HEK293 (cell line): Measurements from ENCODE around the gene BICD1.

Experiments
- CTCF ChIA-PET: fragments of 350-600 bp; formaldehyde crosslinking; extraction: SDS; loops from one replicate; lab custom pipeline; 2021; ENCODE audit warnings: antibody characterized with exemption; lab: Yijun Ruan, JAX
- POLR2A ChIA-PET: fragments of 300-600 bp; formaldehyde crosslinking; extraction: SDS; loops from one replicate; lab custom pipeline; 2020; ENCODE audit warnings: antibody characterized with exemption, inconsistent platforms; lab: Yijun Ruan, JAX
- H3K27ac ChIP-seq: fragments of 200-500 bp; sonication (Bioruptor generic); 2 replicates; pipeline ENCODE4 v1.5.1; 2014; ENCODE audit warnings: low read depth, low read length, control low read depth, inconsistent platforms; ENCODE audit errors: extremely low read depth
- H3K36me3 ChIP-seq, 2 experiments: fragments of 200-500 bp in 1 of 2; sonication (Bioruptor generic) in 1 of 2; 1 replicate in 1 of 2; 2 replicates in 1 of 2; pipeline ENCODE4 v1.5.1; 2014 to 2017; ENCODE audit warnings: inconsistent platforms in 2 of 2, low read length in 2 of 2; ENCODE audit not compliant: control insufficient read depth in 2 of 2, insufficient read depth in 1 of 2
- H3K4me1 ChIP-seq: fragments of 200-500 bp; sonication (Bioruptor generic); 2 replicates; pipeline ENCODE4 v1.5.1; 2014; ENCODE audit warnings: mild to moderate bottlenecking, low read length, inconsistent platforms; ENCODE audit not compliant: control insufficient read depth, insufficient read depth
- H3K4me3 ChIP-seq: 2 replicates; pipeline ENCODE4 v1.5.1; 2011; ENCODE audit warnings: low read depth, mild to moderate bottlenecking, control low read depth, low read length, moderate library complexity
- H3K9me3 ChIP-seq: fragments of 200-500 bp; sonication (Bioruptor generic); 2 replicates; pipeline ENCODE4 v1.5.1; 2014; ENCODE audit warnings: low read depth, low read length, inconsistent platforms; ENCODE audit not compliant: control insufficient read depth, insufficient read depth
- PBX3 ChIP-seq: sonication (generic); formaldehyde crosslinking; IDR thresholded peaks from 2 replicates; pipeline ENCODE4 v1.8.1; 2022; ENCODE audit warnings: mild to moderate bottlenecking, moderate library complexity, missing genetic modification reagents
- PRDM4 ChIP-seq: fragments of 450-650 bp; formaldehyde crosslinking; IDR thresholded peaks from 2 replicates; pipeline ENCODE4 v1.5.1; 2017; ENCODE audit warnings: missing biosample characterization, missing genetic modification characterization
- REPIN1 ChIP-seq: fragments of 450-650 bp; formaldehyde crosslinking; IDR thresholded peaks from 2 replicates; pipeline ENCODE4 v1.5.1; 2017; ENCODE audit warnings: missing biosample characterization, missing genetic modification characterization, low read depth
- TCF7L2 ChIP-seq: IDR thresholded peaks from 2 replicates; pipeline ENCODE4 v1.6.1; 2011; ENCODE audit warnings: low read depth, mild to moderate bottlenecking, inconsistent platforms, low read length, moderate library complexity, borderline replicate concordance
- YY1 ChIP-seq: fragments of 450-650 bp; formaldehyde crosslinking; IDR thresholded peaks from 2 replicates; pipeline ENCODE4 v1.5.1; 2018; ENCODE audit warnings: missing biosample characterization, missing genetic modification characterization
- ZBTB6 ChIP-seq: fragments of 450-650 bp; formaldehyde crosslinking; IDR thresholded peaks from 2 replicates; pipeline ENCODE4 v1.5.1; 2017; ENCODE audit warnings: missing biosample characterization, missing genetic modification characterization
- ZFHX2 ChIP-seq: fragments of 450-650 bp; formaldehyde crosslinking; conservative IDR thresholded peaks from 2 replicates; pipeline ENCODE4 v1.5.1; 2016; ENCODE audit warnings: missing biosample characterization, missing genetic modification characterization
- ZNF114 ChIP-seq: fragments of 450-650 bp; formaldehyde crosslinking; IDR thresholded peaks from 2 replicates; pipeline ENCODE4 v1.5.0; 2017; ENCODE audit warnings: missing biosample characterization, missing genetic modification characterization
- ZNF16 ChIP-seq: fragments of 450-650 bp; formaldehyde crosslinking; IDR thresholded peaks from 2 replicates; pipeline ENCODE4 v1.5.1; 2016; ENCODE audit warnings: low read depth, missing biosample characterization, missing genetic modification characterization
- ZNF2 ChIP-seq: fragments of 450-650 bp; formaldehyde crosslinking; IDR thresholded peaks from 2 replicates; pipeline ENCODE4 v1.5.1; 2016; ENCODE audit warnings: missing biosample characterization, missing genetic modification characterization
- ZNF239 ChIP-seq: fragments of 450-650 bp; formaldehyde crosslinking; IDR thresholded peaks from 2 replicates; pipeline ENCODE4 v1.5.1; 2016; ENCODE audit warnings: missing biosample characterization, missing genetic modification characterization
- ZNF292 ChIP-seq: fragments of 450-650 bp; formaldehyde crosslinking; IDR thresholded peaks from 2 replicates; pipeline ENCODE4 v1.5.1; 2016; ENCODE audit warnings: low read depth, missing biosample characterization, missing genetic modification characterization, borderline replicate concordance
- ZNF398 ChIP-seq: fragments of 450-650 bp; formaldehyde crosslinking; IDR thresholded peaks from 2 replicates; pipeline ENCODE4 v1.5.1; 2017; ENCODE audit warnings: missing biosample characterization, missing genetic modification characterization
- ZNF433 ChIP-seq: fragments of 450-650 bp; formaldehyde crosslinking; IDR thresholded peaks from 2 replicates; pipeline ENCODE4 v1.5.1; 2016; ENCODE audit warnings: missing biosample characterization, missing genetic modification characterization, low read depth
- ZNF488 ChIP-seq: fragments of 450-650 bp; formaldehyde crosslinking; IDR thresholded peaks from 2 replicates; pipeline ENCODE4 v1.5.1; 2016; ENCODE audit warnings: missing biosample characterization, missing genetic modification characterization
- ZNF704 ChIP-seq: fragments of 450-650 bp; formaldehyde crosslinking; IDR thresholded peaks from 2 replicates; pipeline ENCODE4 v1.5.1; 2016; ENCODE audit warnings: missing biosample characterization, missing genetic modification characterization
- ZNF785 ChIP-seq: fragments of 450-650 bp; formaldehyde crosslinking; IDR thresholded peaks from 2 replicates; pipeline ENCODE4 v1.5.1; 2016; ENCODE audit warnings: missing biosample characterization, missing genetic modification characterization
- ZNF843 ChIP-seq: fragments of 450-650 bp; formaldehyde crosslinking; IDR thresholded peaks from 2 replicates; pipeline ENCODE4 v1.5.1; 2016; ENCODE audit warnings: missing biosample characterization, missing genetic modification characterization
- ZSCAN18 ChIP-seq: fragments of 450-650 bp; formaldehyde crosslinking; IDR thresholded peaks from 2 replicates; pipeline ENCODE4 v1.5.1; 2016; ENCODE audit warnings: missing biosample characterization, missing genetic modification characterization

BICD1 gene

GRCh38 chr12:32069071-32069470 is 37.6 kb upstream of the BICD1 start:
- Histone ChIP-seq H3K4me3 (no peak overlapping the region), H3K4me1 (no peaks in the 10 kb centered on the region), H3K9me3 (no peaks in the 10 kb centered on the region), H3K27ac (no peak overlapping the region), H3K36me3 (no peaks in the 10 kb centered on the region)
- TF ChIP-seq ZNF488 (tag by site-specific recombination) (no peak), ZNF2 (tag by site-specific recombination) (no peak), REPIN1 (tag by site-specific recombination) (no peak), ZNF292 (tag by site-specific recombination) (no peak), ZNF398 (no peak), ZNF16 (no peak), PRDM4 (tag by site-specific recombination) (no peak), TCF7L2 (no peak)
- POLR2A ChIA-PET, result interaction anchor here (0.7 kb wide), 2 partner anchors 333 to 386 kb away, joined by 3 to 5 read pairs; no protein-coding TSS in a partner anchor
- CTCF ChIA-PET, result interaction anchor here (0.5 kb wide), 1 partner anchor 89 kb away, joined by 4 read pairs; no protein-coding TSS in a partner anchor

GRCh38 chr12:32069731-32070130 is 36.9 kb upstream of the BICD1 start:
- H3K27ac ChIP-seq, result no peak overlapping the region
- POLR2A ChIA-PET, result interaction anchor here (0.7 kb wide), 1 partner anchor 387 kb away, joined by 3 read pairs; no protein-coding TSS in a partner anchor

More at GRCh38 chr12:32069731-32070130, 36.9 kb upstream of the BICD1 start:
- TF ChIP-seq ZBTB6 (tag by site-specific recombination), result no peak
- TF ChIP-seq ZNF239 (tag by site-specific recombination), result no peak
- no peak for TF ChIP-seq ZFHX2 (tag by site-specific recombination)
- TF ChIP-seq PBX3 (CRISPR knock-in tag), result no peak
- no peak for TF ChIP-seq ZSCAN18 (tag by site-specific recombination)
- no peak for TF ChIP-seq ZNF704 (tag by site-specific recombination)
- no peak for TF ChIP-seq ZNF433
- TF ChIP-seq YY1 (tag by site-specific recombination), result no peak
- TF ChIP-seq ZNF843 (tag by site-specific recombination), result no peak
- TF ChIP-seq ZNF2 (tag by site-specific recombination), result no peak
- TF ChIP-seq ZNF114 (tag by site-specific recombination), result no peak
- TF ChIP-seq ZNF785 (tag by site-specific recombination), result no peak
- Histone ChIP-seq H3K9me3 (no peaks in the 10 kb centered on the region), H3K4me3 (no peak overlapping the region), H3K36me3 (no peaks in the 10 kb centered on the region), H3K4me1 (no peaks in the 10 kb centered on the region)
- CTCF ChIA-PET, result interaction anchor here (0.6 to 0.8 kb wide), 2 partner anchors 15 to 82 kb away, joined by 3 to 4 read pairs; no protein-coding TSS in a partner anchor
